ENCODE data around the gene MAT2A. TPM values are rescaled to one million over a fixed set of nuclear protein-coding genes. Genes with fewer than 3 reads are reported as not detected.

Gene MAT2A
- total and polyA plus RNA-seq, 10 of the 15 experiments (the other 5 are each of a cell fraction or from before 2014, with no cell fraction given): 97.6 to 408 (median 290) TPM

- peaks cover 8 to 19% of the 10 kb centered on the region in 2 experiments for H3K36me3 ChIP-seq (ENCODE audit: control insufficient read depth in 2 of 2, insufficient read depth in 2 of 2, low read length in 1 of 2)
- no TSS peak for BruUV-seq (replicated peaks)
- ATAC-seq: no peak
- FAIRE-seq: no peak
- CTCF ChIA-PET: interaction anchor here (0.9 to 10.4 kb wide), 15 partner anchors 8 to 252 kb away, joined by 3 to 336 read pairs (median 4); partner anchors contain the start of genes GGCX, MAT2A, RNF181 and SH2D6
- in situ Hi-C loops (cut with MboI): no loop called here
- no peak overlapping the region for H3K4me3 ChIP-seq
- RAD21 ChIA-PET (ENCODE audit: unreplicated experiment): interaction anchor here (1.0 to 7.7 kb wide), 8 partner anchors 9 to 159 kb away, joined by 3 to 179 read pairs (median 10); partner anchors contain the start of genes MAT2A, RNF181 and SH2D6
- no peaks in the 10 kb centered on the region for H4K20me1 ChIP-seq (ENCODE audit: control insufficient read depth, insufficient read depth)
- SMC1A ChIA-PET (ENCODE audit: uncharacterized antibody, unreplicated experiment): interaction anchor here (0.7 to 6.3 kb wide), 11 partner anchors 10 to 250 kb away, joined by 3 to 201 read pairs (median 4); partner anchors contain the start of genes GGCX, MAT2A and SH2D6
- no peaks in the 10 kb centered on the region for H3K4me1 ChIP-seq (ENCODE audit: control insufficient read depth, insufficient read depth, low read length)
- H3K27ac ChIP-seq (ENCODE audit: control insufficient read depth, insufficient read depth): no peak overlapping the region
- no peak overlapping the region for H3K9ac ChIP-seq (ENCODE audit: control insufficient read depth, insufficient read depth, low read length)
- POLR2A ChIA-PET: interaction anchor here (0.5 to 2.8 kb wide), 7 partner anchors 9 to 131 kb away, joined by 3 to 17 read pairs (median 6); partner anchors contain the start of gene GGCX
- H3K4me2 ChIP-seq (ENCODE audit: control insufficient read depth, insufficient read depth): no peak overlapping the region
- H3K9me3 ChIP-seq (replicated peaks; ENCODE audit: control insufficient read depth, insufficient read depth, low read length): no peaks in the 10 kb centered on the region
- 89% methylated on average over 10 of the region's 10 CpGs for WGBS (ENCODE audit: insufficient coverage, insufficient replicate concordance, low lambda C conversion rate, missing lambda C conversion rate)
- intact Hi-C loops (cut with micrococcal nuclease; ENCODE audit: unreplicated experiment): loop anchor here (5.0 kb wide), 2 partner anchors 223 to 248 kb away; partner anchors contain the start of gene TGOLN2
- no peak overlapping the region for H2AFZ ChIP-seq (ENCODE audit: control insufficient read depth, low read depth, low read length)
- H3K27me3 ChIP-seq (replicated peaks in 1 of 2; ENCODE audit: control insufficient read depth in 2 of 2, insufficient read depth in 2 of 2, low read length in 1 of 2): no peaks in the 10 kb centered on the region
- no peak for DNase-seq (ENCODE audit: low read depth, low spot score)
- no peaks in the 10 kb centered on the region for H3K79me2 ChIP-seq (ENCODE audit: control insufficient read depth, insufficient read depth, low read length)
- no peak for TF ChIP-seq CHD4 (IDR thresholded peaks at IDR 0.05)
- no peak for TF ChIP-seq SIN3A (IDR thresholded peaks at IDR 0.05; ENCODE audit: low read depth, low read length)
- no peak for TF ChIP-seq REST (IDR thresholded peaks at IDR 0.05; ENCODE audit: low read depth, low read length)
- no peak for TF ChIP-seq ZBTB33 (IDR thresholded peaks at IDR 0.05)
- no peak for TF ChIP-seq CUX1 (IDR thresholded peaks at IDR 0.05; ENCODE audit: insufficient replicate concordance, low read depth, low read length)
- TF ChIP-seq SRF (IDR thresholded peaks at IDR 0.05; ENCODE audit: low read depth in 2 of 2, low read length in 2 of 2): no peak
- TF ChIP-seq MTA3 (IDR thresholded peaks at IDR 0.05; ENCODE audit: borderline replicate concordance, low read length): no peak
Observed at GRCh38 chr2:85550486-85550885, 11.5 kb downstream of the MAT2A start.
